HG02943 (cell line): ENCODE results near the gene CLCN3.
A peak's percentile ranks its signal among the peaks of the same experiment; 100 is the strongest.
"Not testable (repeated sequence)": the region's sequence is repeated elsewhere in the genome, so short reads cannot be mapped to it uniquely, and the experiment has no call there.

Source experiments
- ATAC-seq: cut with Tn5 transposase; IDR thresholded peaks from one replicate; pipeline ENCODE4 v1.9.1; 2021; ENCODE audit warnings: mild to moderate bottlenecking, low read depth, moderate library complexity; ENCODE audit not compliant: unreplicated experiment

The CLCN3 gene

GRCh38 chr4:169678951-169679591, 58.7 kb downstream of the CLCN3 start:
- not testable (repeated sequence) for ATAC-seq

DNA sequence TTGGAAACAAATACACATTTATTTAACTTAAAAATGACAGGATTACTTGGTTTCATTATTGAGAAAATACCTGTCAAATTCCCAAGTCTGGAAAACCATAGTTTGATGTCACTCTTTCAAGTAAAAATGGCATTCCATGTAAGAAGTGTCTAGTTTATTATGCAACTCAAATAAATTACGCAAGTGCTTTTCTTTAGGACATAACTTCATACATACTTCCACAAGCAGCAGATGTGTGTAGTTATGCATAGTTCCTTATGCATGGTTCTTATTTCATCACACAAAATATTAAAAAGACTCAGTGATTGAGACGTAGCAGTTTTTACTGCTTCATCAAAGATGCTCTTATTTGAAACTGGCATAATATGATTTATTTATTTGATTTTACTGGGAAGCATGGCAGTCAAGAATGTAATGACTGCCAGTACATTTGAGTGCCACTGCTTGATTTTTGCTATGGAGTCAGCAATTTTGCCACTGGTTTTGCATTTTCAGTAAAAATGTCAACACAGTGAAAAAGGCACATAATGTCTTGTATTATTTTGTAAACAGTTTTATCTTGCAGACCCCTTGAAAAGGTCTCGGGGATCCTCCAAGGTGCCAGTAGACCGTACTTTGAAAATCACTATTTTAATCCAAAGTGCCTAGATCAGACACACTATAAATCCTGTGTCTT, 62.1 kb downstream of the CLCN3 start:
- ATAC-seq: no peak

- ATAC-seq: no peak
These were observed 69.3 kb downstream of the CLCN3 start for GRCh38 chr4:169689681-169690080.

DNA sequence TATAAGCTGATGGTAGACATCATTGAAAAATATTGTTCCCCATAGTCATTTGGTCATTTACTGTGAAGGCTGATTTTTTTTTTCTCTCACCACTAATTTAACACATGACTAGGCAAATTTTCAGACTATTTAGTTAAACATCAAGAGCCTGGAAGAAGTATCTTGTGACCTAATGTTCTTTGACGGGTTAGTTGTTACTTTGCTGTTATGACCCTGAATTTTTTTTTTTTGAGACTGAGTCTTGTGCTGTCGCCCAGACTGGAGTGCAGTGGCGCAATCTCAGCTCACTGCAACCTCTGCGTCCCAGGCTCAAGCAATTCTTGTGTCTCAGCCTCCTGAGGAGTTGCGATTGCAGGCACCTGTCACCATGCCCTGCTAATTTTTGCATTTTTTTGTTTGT, 70.4 kb downstream of the CLCN3 start:
- no peak for ATAC-seq

- ATAC-seq: no peak
These were observed 78.0 kb downstream of the CLCN3 start for GRCh38 chr4:169698331-169698730.

- no peak for ATAC-seq
These were observed 87.7 kb downstream of the CLCN3 start for GRCh38 chr4:169707958-169708643.

DNA sequence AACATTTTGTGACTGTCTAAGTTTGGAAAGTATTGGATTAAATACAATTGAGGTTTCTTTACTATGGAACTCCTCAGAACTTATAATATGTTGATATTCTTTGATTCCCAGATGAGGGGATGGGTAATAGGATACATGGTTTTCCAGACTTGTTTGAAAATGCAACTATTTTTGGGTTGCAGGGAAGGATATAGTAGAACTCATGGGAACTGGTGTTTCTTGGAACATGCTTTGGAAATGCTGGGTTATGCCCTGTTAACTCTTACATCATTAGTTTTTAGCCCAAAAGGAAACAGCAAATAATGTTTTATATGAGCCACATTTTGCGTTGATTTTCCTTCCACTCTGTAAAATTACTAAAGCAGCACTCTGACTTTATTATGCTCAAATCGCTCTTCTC, 95.4 kb downstream of the CLCN3 start:
- ATAC-seq: no peak

GRCh38 chr4:169716677-169717076, 96.3 kb downstream of the CLCN3 start:
- no peak for ATAC-seq

DNA sequence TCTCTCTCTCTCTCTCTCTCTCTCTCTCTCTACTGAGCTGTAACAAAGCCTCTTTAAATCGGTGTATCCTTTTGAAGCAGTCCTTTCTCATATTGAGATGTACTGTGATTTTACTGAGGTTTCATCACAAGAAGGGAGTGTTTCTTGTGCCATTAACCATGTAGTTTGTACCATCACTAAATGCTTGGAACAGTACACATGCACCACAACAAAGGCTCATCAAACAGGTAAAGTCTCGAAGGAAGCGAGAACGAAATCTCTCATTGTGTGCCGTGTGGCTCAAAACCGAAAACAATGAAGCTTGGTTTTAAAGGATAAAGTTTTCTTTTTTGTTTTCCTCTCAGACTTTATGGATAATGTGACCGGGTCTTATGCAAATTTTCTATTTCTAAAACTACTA, 100.2 kb downstream of the CLCN3 start:
- no peak for ATAC-seq

GRCh38 chr4:169723207-169723965, 103.0 kb downstream of the CLCN3 start:
- ATAC-seq: no peak

DNA sequence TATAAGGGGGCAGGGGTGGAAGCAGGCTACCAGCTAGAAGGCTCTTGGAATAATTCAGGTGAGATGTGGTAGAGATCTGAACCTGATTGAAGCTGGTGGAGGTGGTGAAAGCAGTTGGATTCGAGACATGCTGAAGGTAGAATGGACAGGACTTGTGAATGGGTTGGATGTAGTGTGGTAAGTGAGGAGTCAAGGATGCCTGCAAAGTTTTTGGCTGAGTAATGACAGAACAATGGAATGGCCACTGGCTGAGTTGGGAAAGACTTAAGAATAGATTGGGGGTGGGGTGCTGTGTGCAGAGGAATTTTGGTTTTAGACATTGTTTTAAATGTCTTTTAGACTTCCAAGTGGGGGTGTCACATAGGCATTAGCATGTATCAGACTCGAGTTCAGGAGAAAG, 103.9 kb downstream of the CLCN3 start:
- no peak for ATAC-seq

DNA sequence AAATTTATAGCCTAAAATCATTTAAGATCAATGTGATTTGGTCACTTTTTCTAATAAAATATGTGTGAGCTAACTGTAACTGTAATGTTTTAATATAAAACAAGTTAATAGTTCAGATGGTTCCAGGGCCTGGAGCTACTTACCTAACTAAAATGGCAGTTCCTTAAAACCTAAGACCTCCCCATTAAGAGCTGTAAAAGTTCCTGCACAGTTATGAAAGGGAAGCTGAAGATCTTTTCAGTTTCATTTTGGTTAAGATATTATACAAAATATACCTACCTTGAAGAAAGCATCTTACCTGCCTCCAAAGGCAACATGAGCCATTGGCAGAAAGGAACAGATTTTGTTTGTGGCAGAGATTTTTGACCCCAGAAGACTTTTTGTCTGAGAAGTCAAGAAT, 107.2 kb downstream of the CLCN3 start:
- ATAC-seq: no peak

- no peak for ATAC-seq
These were observed 110.2 kb downstream of the CLCN3 start for GRCh38 chr4:169730564-169730963.

DNA sequence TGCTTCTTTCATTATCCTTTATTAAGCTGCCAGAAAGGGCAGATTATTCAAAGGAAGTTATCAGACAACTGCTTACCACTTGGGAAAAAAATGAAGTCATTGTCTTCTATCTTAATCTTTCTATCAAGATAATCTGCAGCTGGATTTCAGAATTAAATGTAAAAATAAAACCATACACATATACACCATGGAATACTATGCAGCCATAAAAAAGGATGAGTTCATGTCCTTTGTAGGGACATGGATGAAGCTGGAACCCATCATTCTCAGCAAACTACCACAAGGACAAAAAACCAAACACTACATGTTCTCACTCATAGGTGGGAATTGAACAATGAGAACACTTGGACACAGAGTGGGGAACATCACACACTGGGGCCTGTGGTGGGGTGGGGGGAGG, 118.2 kb downstream of the CLCN3 start:
- not testable (repeated sequence) for ATAC-seq

DNA sequence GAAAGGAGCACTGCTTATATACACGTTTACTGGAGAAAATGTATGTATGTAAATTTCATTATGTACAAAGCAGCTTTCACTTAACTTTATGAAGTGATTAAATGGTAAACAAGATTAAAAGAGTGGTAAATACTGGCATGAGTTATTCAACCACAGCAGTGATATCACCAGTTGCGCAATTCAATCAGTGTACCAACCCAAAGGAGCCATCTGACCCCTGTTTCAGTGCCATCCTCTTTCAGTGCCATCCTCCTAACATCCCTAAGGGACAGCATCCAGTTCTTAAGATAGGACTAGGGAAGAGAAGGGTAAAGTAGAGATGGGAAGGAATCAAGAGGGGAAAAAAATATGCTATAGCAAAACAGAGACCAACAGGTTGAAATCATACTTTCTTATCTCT, 121.2 kb downstream of the CLCN3 start:
- ATAC-seq: no peak

DNA sequence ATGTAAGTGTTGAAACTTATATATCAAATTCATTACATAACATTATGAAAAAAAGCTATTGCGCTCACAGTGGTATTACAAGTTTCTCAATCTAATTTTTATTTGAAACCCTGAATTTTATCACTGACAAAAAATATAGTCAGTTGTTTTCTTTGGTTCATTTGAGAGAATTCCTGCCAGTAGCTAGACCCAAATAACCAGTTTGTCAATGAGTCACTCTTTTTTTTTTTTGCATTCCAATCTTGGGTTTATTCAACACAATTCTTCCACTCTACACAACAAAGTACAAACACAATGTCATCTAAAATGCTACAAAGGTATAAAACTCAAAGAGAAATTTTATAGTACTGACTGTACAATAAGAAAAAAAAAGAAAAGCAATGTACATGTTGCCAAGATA, 124.2 kb downstream of the CLCN3 start:
- no peak for ATAC-seq

GRCh38 chr4:169745291-169745690, 124.9 kb downstream of the CLCN3 start:
- ATAC-seq: no peak

DNA sequence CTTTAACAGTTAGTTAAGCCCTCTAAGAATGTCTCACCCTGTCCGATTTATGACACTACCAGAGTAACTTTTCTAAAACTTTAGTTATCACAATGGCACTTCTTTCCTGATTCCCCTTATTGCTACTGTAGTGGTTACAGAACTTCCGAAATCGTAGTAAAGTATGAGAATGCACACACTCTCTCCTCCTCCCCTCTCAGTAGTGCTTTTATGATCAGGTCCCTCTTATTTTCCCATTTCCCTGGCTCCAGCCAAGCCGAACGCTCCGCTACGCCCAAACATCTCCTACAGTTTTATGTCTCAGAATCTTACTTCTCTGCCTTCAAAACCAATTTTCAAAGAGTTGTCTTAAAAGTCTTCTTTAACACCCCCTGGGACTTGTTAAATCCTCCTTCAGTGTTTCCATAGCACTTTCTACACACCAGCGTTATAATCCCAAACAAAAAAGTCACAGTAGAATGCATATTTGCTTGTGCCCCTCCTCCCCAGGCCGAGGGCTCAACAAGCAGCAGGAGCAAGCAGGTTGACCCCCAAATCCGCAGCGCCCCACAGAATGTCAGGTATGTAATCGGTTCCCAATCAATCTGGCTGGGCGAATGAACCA, 136.7 kb downstream of the CLCN3 start:
- ATAC-seq: peak; percentile 16

GRCh38 chr4:169757575-169758184, 137.3 kb downstream of the CLCN3 start, which contains the start of gene HPF1:
HPF1 (minus strand) TSS chr4:169757944; CDS start chr4:169757877, 67 bp downstream.
- peak; percentile 95 for ATAC-seq

- ATAC-seq: no peak
These were observed 138.1 kb downstream of the CLCN3 start for GRCh38 chr4:169758401-169758962.
